ENCODE data around the gene MRPS21. TPM values are rescaled to one million over a fixed set of nuclear protein-coding genes. Genes with fewer than 3 reads are reported as not detected.

MRPS21 gene
- total RNA-seq, 1 donor from 2014 or later: 46.1 TPM

GRCh38 chr1:150322310-150322709, 28.6 kb downstream of the MRPS21 start:
- Histone ChIP-seq H3K27ac (peak overlapping the region; percentile 94), H3K27me3 (no peaks in the 10 kb centered on the region), H3K9me3 (no peaks in the 10 kb centered on the region), H3K4me1 (peaks cover 10% of the 10 kb centered on the region), H3K36me3 (peaks cover 29% of the 10 kb centered on the region), H3K4me3 (peak overlapping the region; percentile 88)
- intact Hi-C loops (cut with DNase I): no loop called here
- peak; percentile 4 for ATAC-seq
- no peak for TF ChIP-seq CTCF (IDR thresholded peaks at IDR 0.05)
- no peak for DNase-seq

GRCh38 chr1:150332651-150333290, 39.1 kb downstream of the MRPS21 start:
- ATAC-seq: no peak
- no peaks in the 10 kb centered on the region for H3K27me3 ChIP-seq
- no peak for TF ChIP-seq CTCF (IDR thresholded peaks at IDR 0.05)
- H3K27ac ChIP-seq: no peak overlapping the region
- intact Hi-C loops (cut with DNase I): no loop called here
- peaks cover 99% of the 10 kb centered on the region for H3K36me3 ChIP-seq
- no peaks in the 10 kb centered on the region for H3K4me1 ChIP-seq
- DNase-seq: no peak
- no peaks in the 10 kb centered on the region for H3K9me3 ChIP-seq
- no peak overlapping the region for H3K4me3 ChIP-seq

GRCh38 chr1:150346316-150346715, 52.7 kb downstream of the MRPS21 start:
- H3K9me3 ChIP-seq: no peaks in the 10 kb centered on the region
- no peak overlapping the region for H3K27ac ChIP-seq
- TF ChIP-seq CTCF (IDR thresholded peaks at IDR 0.05): no peak
- H3K4me3 ChIP-seq: no peak overlapping the region
- intact Hi-C loops (cut with DNase I): no loop called here
- ATAC-seq (no peak), DNase-seq (no peak)
- H3K4me1 ChIP-seq: no peaks in the 10 kb centered on the region
- H3K36me3 ChIP-seq: peaks cover 95% of the 10 kb centered on the region
- no peaks in the 10 kb centered on the region for H3K27me3 ChIP-seq

- Histone ChIP-seq H3K9me3 (no peaks in the 10 kb centered on the region), H3K4me3 (no peak overlapping the region), H3K4me1 (no peaks in the 10 kb centered on the region), H3K27ac (no peak overlapping the region), H3K27me3 (no peaks in the 10 kb centered on the region), H3K36me3 (peaks cover 74% of the 10 kb centered on the region)
- ATAC-seq (peak; percentile 48), DNase-seq (no peak)
- no peak for TF ChIP-seq CTCF (IDR thresholded peaks at IDR 0.05)
- intact Hi-C loops (cut with DNase I): no loop called here
These were observed 59.2 kb downstream of the MRPS21 start for GRCh38 chr1:150352866-150353265.

Other genes starting within 250 kb of the MRPS21 start
- gene VPS45, start 226.1 kb upstream of the MRPS21 start, total RNA-seq: 37.4 TPM
- 44.5 TPM for gene PLEKHO1, start 143.9 kb upstream of the MRPS21 start, total RNA-seq
- 29.6 TPM for gene ANP32E, start 57.7 kb upstream of the MRPS21 start, total RNA-seq
- gene CA14, start 36.1 kb upstream of the MRPS21 start, total RNA-seq: 0.55 TPM
- 135 TPM for gene APH1A, start 24.8 kb upstream of the MRPS21 start, total RNA-seq
- gene C1orf54, start 21.1 kb upstream of the MRPS21 start, total RNA-seq: 15.4 TPM
- 10.6 TPM for gene CIART, start 11.3 kb upstream of the MRPS21 start, total RNA-seq
- 53.4 TPM for gene PRPF3, start 27.7 kb downstream of the MRPS21 start, total RNA-seq
- gene RPRD2, start 70.3 kb downstream of the MRPS21 start, total RNA-seq: 31.4 TPM
- 18.5 TPM for gene TARS2, start 193.6 kb downstream of the MRPS21 start, total RNA-seq
- 15.5 TPM for gene ECM1, start 214.2 kb downstream of the MRPS21 start, total RNA-seq
- 1.0 TPM for gene FALEC, start 221.9 kb downstream of the MRPS21 start, total RNA-seq

All from upper lobe of right lung (tissue), 1 donor.